Ramos (cell line): ENCODE data around the gene ENTREP3.

Experiments used
- in situ Hi-C: fragments of 300-500 bp; cut with MboI; formaldehyde crosslinking; loops from one replicate; pipeline ENCODE4 v1.14.3; 2022; ENCODE audit warnings: low sequenced_read_pairs; ENCODE audit not compliant: unreplicated experiment

The ENTREP3 gene

DNA sequence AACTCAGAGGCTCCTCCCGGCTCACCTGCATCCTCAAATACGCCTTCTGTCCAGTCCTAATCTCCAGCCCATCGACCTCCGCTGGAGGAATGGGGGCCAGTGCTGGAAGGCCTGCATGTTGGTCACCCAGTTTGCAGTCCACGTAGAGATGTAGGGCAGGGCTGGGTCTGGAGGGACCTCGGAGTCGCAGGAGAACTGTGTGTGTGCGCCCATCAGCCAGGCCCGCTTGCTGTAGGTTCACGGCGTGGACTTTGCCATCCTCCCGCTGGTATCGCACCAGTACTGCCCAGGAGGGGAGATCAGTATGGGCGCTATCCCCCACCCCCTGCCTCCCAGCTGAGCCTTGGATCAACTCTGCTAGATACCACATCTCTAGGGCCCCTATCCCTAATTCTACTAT is 50.2 kb downstream of the ENTREP3 start:
- in situ Hi-C loops: loop anchor here (10.0 kb wide), 1 partner anchor 390 kb away; no protein-coding TSS in a partner anchor

DNA sequence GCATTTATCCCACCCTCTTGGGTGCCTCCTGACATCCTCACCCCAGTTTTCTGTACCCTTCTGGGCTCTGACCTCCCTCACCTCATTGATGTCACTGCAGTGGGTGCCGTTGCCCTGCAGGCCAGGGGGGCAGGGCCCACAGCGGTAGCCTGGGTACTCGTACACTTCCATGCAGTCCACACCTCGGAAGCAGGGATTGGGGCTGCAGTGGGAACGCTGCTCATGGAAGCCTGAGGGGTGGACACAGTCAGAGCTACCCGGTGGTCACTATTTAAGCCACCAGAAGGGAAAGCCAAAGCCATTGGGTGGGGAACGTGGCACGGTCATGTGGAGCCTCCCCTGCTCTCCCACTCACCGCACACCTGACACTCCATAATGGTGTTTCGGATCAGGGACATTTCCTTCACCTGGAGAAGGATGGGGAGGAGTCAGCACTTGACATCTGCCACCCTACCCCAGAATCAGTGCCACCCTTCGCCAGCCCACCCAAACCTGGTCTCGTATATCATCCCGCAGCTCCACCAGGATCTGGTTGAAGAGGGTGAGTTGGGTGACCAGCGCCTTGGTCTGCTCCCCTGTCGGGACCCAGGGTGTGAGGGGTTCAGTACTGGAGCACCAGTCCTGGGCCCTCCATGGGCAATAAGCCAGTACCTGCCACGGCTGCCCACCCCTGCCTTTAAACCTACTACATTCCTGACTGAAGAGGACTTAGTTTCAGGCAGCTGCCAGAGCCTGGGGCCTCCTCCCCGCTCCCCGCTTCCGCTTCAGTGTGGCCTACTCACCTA is 52.4 kb downstream of the ENTREP3 start:
- in situ Hi-C loops: loop anchor here (10.0 kb wide), 1 partner anchor 392 kb away; no protein-coding TSS in a partner anchor

DNA sequence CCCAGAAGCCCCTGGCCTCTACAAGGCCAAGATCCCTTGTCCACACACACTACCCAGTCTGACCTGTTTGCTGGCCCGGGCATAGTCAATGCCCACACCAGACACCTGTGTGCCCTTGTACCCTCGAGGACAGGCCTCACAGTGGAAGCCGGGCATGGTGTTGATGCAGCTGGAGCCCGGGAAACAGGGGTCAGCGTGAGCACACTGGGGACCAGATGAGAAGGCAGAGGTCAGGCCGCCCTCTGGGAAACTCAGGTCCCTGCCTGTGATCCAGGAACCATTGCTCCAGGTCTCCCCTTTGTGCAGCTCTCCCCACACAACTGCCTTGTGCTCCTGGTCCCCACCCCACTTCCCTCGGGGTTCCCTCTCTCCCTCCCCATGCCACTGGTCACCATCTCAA is 53.1 kb downstream of the ENTREP3 start:
- in situ Hi-C loops: loop anchor here (10.0 kb wide), 1 partner anchor 393 kb away; no protein-coding TSS in a partner anchor

DNA sequence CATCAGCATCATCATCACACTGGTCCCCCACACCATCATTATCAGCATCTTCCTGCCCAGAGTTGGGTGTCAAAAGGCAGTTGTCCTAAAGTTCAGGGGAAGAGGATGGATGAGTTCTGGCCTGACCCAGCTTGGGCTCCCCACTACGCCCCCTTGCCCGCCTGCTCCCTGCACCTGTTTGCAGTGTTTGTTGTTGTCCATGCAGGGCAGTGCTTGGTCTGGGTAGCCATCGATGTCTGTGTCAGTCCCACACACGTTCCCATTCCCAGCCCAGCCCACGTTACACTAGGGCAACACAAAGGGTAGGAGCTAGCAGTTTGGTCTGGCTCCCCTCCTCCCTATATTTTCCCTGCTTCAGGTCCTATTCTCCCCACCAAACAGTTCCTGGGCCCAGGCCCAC is 54.4 kb downstream of the ENTREP3 start:
- in situ Hi-C loops: loop anchor here (10.0 kb wide), 1 partner anchor 394 kb away; no protein-coding TSS in a partner anchor

DNA sequence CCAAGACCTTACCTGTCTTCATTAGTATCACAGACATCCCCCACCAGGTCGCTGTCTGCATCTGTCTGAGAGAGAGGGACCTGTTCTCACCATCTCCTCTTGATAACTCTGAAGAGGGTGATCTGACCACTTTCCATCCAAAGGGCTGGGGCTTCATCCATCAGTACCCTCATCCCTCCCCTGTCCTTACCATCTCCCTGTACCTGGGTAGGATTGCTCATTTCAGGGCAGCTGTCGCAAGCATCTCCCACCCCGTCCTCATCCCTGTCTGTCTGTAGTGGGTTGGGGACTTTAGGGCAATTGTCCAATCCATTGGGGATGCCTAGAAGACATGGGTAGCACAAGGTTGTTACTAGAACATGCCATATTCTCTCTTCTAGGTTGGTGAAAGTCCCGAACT is 55.5 kb downstream of the ENTREP3 start:
- in situ Hi-C loops: loop anchor here (10.0 kb wide), 1 partner anchor 395 kb away; no protein-coding TSS in a partner anchor

DNA sequence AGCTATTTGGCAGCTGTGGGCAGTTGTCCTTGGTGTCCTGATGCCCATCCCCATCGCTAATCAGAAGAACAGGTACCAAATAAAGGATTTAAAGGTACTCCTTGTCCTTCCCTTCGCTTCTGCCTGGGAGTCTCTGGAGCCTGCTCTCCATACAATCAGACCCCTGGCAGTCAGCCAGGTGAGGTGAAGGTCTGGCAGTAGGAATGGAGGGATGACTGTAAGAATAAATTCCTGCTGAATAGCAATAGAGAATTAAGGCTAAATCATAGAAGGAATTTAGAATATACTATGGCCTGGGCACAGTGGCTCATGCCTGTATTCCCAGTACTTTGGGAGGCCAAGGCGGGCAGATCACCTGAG is 56.8 kb downstream of the ENTREP3 start:
- in situ Hi-C loops: no loop called here

DNA sequence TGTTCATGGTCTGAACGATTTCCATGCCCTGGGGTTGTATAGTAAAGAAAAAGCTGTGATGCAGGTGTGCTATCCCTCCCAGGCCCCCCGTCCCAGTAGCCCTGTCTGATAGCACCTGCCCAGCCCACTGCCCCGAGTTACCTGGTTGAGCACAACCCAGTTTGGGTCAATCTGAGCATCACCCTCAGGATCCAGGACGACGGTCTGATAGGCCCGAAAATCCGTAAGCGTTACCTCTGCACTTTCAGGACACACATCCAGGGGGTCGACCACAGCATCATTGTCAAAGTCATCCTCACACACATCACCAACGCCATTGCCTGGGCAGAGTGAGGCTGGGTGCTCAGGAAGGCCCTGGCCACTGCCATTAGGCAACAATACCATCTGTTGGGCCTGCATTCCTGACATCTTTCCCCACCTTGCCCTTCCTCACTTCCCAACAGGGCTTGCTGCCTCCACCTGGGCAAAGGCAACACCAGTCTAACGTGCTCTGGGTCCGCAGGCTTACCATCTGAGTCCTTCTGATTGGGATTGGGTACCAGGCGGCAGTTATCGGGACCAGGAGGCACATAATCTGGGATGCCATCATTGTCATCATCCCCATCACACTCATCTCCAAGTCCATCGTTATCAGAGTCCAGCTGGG is 57.3 kb downstream of the ENTREP3 start:
- in situ Hi-C loops: no loop called here
